HG03520 (cell line): ENCODE results near the gene EXOC4.
"Not testable (repeated sequence)": the region's sequence is repeated elsewhere in the genome, so short reads cannot be mapped to it uniquely, and the experiment has no call there.

Experiments
- ATAC-seq: cut with Tn5 transposase; IDR thresholded peaks from one replicate; pipeline ENCODE4 v1.9.1; 2021; ENCODE audit warnings: mild to moderate bottlenecking, moderate library complexity; ENCODE audit not compliant: unreplicated experiment

EXOC4 gene

GRCh38 chr7:133778472-133778871, 525.6 kb downstream of the EXOC4 start:
- ATAC-seq: peak; percentile 94

DNA sequence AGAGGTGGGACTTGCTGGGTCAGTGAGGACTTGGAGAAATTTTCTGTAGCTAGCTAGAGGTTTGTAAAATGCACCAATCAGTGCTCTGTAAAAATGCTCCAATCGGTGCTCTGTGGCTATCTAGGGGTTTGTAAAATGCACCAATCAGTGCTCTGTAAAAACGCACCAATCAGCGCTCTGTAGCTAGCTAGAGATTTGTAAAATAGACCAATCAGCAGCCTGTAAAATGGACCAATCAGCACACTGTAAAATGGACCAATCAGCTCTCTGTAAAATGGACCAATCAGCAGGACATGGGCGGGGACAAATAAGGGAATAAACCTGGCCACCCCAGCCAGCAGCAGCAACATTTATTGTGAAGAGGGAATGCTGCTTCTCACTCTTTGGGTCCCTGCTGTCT, 526.7 kb downstream of the EXOC4 start:
- not testable (repeated sequence) for ATAC-seq

- no peak for ATAC-seq
Measured at GRCh38 chr7:133780912-133781311, 528.0 kb downstream of the EXOC4 start.

- ATAC-seq: no peak
Measured at GRCh38 chr7:133781486-133782090, 528.7 kb downstream of the EXOC4 start.

- ATAC-seq: no peak
Measured at GRCh38 chr7:133782470-133782869, 529.6 kb downstream of the EXOC4 start.

DNA sequence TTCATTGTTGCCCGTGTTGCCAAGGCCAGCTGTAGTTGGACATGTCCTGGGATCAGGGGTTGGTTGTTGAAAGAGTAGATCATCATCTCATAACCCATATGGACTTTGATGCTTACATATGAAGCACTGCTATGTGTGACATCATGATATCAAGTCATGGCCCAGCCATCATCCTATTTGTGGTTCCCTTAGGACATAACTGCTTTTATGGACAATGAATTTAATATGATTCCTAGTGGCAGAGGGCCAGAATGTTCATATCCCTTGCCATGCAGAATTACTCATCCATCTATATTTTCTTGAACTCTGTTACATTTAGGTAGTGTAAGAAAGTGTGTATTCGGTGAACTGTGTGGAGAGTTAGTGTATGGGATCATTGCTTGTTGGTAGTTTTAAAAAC, 530.4 kb downstream of the EXOC4 start:
- no peak for ATAC-seq

DNA sequence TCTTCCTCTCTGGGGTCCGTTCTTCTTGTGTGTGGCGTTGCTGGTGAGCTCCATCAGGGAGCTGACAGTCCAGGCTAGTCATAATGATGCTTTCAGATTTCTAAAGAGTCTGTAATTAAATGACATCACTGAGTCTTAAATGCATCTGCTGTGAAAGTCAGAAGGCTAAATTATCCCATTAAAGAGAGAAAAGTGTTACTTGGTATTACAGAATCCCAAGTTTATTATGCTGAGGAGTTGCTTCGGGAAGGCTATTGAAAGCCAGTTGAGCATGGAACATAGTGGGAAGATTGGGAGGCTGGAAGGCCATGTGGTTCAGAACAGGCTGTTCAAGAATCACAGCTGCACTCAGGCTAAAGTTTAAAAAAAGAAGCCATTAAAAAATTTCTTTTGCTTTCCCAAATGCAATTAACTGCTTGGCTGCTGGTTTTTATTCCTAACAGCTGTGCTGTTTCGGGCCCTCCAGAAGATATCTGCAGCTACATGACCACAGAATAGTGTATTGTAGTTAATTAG, 531.7 kb downstream of the EXOC4 start:
- ATAC-seq: no peak

- ATAC-seq: no peak
Measured at GRCh38 chr7:133786401-133786937, 533.6 kb downstream of the EXOC4 start.

GRCh38 chr7:133789974-133790373, 537.1 kb downstream of the EXOC4 start:
- no peak for ATAC-seq

- ATAC-seq: no peak
Measured at GRCh38 chr7:133790911-133791310, 538.0 kb downstream of the EXOC4 start.

- no peak for ATAC-seq
Measured at GRCh38 chr7:133794479-133794878, 541.6 kb downstream of the EXOC4 start.

DNA sequence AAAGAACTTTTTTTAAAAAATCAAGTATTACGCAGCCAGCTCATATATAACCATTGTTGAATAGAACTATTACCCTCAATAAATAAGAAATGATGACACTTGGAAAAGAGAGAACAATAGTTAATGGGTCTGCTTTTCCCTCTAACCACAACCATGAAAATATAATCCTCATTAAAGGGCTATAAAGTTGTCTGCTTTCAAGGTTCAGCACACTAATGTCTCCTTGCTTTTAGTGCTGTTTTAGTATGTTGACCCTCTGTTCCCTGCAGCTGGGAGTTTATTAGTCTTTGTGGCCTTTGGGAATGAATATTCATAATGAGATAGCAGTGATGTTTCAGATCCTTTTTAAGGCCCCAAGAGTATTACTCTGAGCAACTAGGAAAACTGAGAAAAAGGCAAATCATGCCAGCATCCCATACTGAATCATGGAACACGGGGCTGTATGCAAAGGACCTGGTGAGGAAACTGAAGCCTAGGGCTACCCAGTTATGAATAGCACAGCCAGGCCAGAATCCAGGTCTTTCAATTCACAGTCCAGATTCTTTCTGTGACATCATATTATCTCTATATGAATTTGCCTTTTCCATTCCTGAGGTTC, 542.3 kb downstream of the EXOC4 start:
- ATAC-seq: no peak

DNA sequence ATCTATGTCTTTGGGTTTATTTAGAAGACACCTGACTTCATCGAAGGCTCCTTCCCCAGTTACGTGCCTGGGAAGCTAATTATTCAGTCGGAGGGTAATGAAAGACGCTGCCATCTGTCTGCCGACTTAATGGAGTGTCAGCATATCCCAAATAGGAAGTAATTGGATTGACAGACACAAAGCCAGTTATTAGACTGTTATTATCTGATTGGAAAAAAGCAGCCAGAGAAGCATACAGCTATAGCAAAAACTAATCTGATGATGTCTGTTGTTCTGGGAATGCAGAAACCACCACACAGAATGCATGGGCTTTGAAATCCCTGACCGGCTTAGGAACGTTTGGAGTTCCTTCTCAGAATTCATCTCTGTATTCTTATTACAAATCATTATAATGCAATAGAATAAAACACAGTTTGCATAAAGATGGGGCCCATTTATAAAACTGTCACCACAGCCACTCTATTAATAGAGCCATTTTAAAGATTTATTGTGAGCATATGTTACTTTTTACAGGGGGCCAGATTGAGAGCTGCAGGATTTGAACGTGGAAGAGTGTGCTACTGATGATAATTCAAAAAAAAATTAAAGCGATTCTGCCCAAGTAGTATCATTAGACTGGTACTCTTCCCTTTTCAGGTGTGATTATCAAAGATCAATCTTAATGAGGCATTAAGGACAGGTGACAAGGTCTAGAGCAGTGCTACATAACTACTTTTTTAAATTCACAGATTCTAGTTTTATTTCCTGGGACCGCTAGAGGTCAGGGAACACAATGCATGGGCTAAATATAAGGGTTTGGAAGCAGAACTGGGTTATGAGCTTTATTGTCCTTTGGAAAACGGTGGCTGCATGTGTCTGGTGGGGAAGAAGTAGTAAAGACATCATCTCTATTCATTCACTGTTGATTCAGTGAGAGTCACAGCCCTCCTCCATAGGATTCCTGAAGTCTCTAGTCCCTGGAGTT, 544.2 kb downstream of the EXOC4 start:
- no peak for ATAC-seq

- no peak for ATAC-seq
Measured at GRCh38 chr7:133797818-133798520, 545.1 kb downstream of the EXOC4 start.

DNA sequence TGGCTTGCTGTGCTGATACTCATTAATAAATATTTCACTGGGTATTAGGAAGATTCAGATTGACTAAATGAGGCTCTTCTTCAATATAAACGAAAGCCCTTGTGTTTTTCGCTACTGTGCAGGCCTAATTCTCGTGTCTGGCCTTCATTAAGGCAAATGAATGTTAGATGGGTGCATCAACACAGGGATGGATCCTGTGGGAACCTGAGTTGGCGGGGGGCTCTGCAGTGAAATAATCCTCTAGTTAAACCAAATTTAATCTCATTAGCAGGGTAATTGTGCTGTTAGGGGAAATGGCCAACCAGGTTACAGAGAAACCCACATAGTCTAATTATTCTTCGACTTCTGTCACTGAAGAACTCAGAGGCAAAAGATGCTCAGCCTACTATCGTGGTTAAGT, 548.5 kb downstream of the EXOC4 start:
- no peak for ATAC-seq

GRCh38 chr7:133804127-133804526, 551.2 kb downstream of the EXOC4 start:
- no peak for ATAC-seq

- ATAC-seq: no peak
Measured at GRCh38 chr7:133805426-133805825, 552.5 kb downstream of the EXOC4 start.

GRCh38 chr7:133807624-133808492, 555.0 kb downstream of the EXOC4 start:
- ATAC-seq: no peak

DNA sequence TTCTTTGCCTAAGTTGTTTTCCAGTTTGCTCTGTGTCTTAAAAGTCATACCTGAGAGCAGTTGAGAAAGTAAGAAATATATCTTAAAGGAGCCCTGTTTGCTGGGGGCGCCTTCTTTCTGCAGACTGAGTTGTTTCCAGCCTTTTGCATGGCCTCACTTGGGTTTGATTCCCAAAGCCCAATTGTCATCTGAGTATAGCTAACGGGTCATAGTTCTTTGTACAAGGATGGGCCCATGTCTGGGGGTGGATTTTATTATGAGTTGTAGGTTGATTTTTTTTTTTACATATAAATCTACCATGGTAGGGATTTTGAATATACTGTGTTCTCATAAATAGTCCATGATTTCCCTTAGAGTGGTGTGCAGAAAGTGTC, 555.6 kb downstream of the EXOC4 start:
- no peak for ATAC-seq

DNA sequence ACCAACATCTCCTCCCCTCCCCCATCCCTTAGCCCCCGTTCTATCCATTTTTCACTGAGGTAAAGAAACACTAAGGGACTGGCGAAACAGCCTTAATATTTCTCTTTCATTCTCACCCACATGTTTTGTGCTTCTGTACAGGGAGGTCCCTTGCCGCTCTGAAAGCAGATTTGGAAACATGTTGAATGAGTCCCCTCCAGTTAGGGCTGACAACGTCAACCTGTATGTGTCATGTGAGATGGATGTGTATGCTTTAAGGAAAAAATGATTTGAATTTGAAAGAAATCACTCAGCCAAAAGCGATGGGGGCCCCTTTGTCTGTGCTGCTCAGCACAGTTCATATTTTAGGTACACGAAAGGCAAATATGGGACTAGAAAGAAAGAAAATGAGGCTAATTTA, 560.0 kb downstream of the EXOC4 start:
- ATAC-seq: no peak
